Immature natural killer cell (primary cell): ENCODE data around the gene LSM4. TPM values are rescaled to one million over a fixed set of nuclear protein-coding genes. Genes with fewer than 3 reads are reported as not detected.
"Not testable (repeated sequence)": the region's sequence is repeated elsewhere in the genome, so short reads cannot be mapped to it uniquely, and the experiment has no call there.

ENCODE experiments used
- DNase-seq, 3 donors: peaks; one replicate each; pipeline ENCODE4 v3.0.0; 2022; ENCODE audit warnings: mixed read lengths in 1 of 3
- H3K27ac Mint-ChIP-seq, 6 donors: one replicate each; pipeline ENCODE4 v1.8.0; 2020; ENCODE audit warnings: mixed read lengths in 6 of 6, mild to moderate bottlenecking in 5 of 6, inconsistent platforms in 4 of 6, moderate library complexity in 3 of 6
- H3K27me3 Mint-ChIP-seq, 3 donors: one replicate each; pipeline ENCODE4 v1.8.0; 2020 to 2021; ENCODE audit warnings: low read depth in 3 of 3, mild to moderate bottlenecking in 3 of 3, mixed read lengths in 3 of 3, moderate library complexity in 3 of 3, inconsistent platforms in 1 of 3
- H3K36me3 Mint-ChIP-seq, 3 donors: one replicate each; pipeline ENCODE4 v1.8.0; 2020; ENCODE audit warnings: mixed read lengths in 3 of 3, inconsistent platforms in 2 of 3, mild to moderate bottlenecking in 2 of 3
- H3K4me1 Mint-ChIP-seq, 2 donors: one replicate each; pipeline ENCODE4 v1.8.0; 2020; ENCODE audit warnings: inconsistent platforms in 2 of 2, mild to moderate bottlenecking in 2 of 2, mixed read lengths in 2 of 2, moderate library complexity in 1 of 2
- H3K4me3 Mint-ChIP-seq, 5 donors: one replicate each; pipeline ENCODE4 v1.8.0; 2020; ENCODE audit warnings: mild to moderate bottlenecking in 5 of 5, mixed read lengths in 5 of 5, inconsistent platforms in 3 of 5, moderate library complexity in 3 of 5
- H3K9me3 Mint-ChIP-seq, 6 donors: one replicate each; pipeline ENCODE4 v1.8.0; 2020; ENCODE audit warnings: mild to moderate bottlenecking in 6 of 6, mixed read lengths in 6 of 6, inconsistent platforms in 4 of 6, moderate library complexity in 3 of 6
- polyA plus RNA-seq, 3 donors: library from polyadenylated mRNA; unstranded; fragments of 300-500 nt; fragmentation: Illumina TruSeq; gene quantifications; one replicate each; pipeline ENCODE4 v1.2.3, GENCODE V29; 2021

LSM4 gene
- polyA plus RNA-seq, 3 donors from 2014 or later = 128 to 189 (median 178) TPM

DNA sequence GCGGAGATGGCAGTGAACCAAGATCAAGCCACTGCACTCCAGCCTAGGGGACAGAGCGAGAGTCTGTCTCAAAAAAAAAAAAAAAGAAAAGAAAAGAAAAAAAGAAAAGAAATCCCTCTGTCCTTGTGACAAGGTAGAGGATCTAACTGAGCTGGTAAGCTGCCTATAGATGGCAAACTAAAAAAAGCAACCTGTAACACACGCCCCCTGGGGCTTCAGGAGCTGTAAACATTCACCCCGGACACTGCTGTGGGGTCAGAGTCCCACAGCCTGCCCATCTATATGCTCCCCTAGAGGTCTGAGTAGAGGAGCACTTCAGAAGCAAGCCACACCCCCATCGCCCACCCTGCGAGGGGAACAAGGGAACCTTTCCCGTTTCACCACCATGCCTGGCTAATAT lies 13.2 kb upstream of the LSM4 start:
- Mint-ChIP-seq H3K36me3 (no peaks in the 10 kb centered on the region), H3K27ac (no peak overlapping the region), H3K27me3 (peaks cover 0 to 2% (median 1%) of the 10 kb centered on the region in 3 donors), H3K4me3 (no peak overlapping the region), H3K4me1 (peaks cover 8 to 10% of the 10 kb centered on the region in 2 donors), H3K9me3 (no peaks in the 10 kb centered on the region)
- DNase-seq = no peak

DNA sequence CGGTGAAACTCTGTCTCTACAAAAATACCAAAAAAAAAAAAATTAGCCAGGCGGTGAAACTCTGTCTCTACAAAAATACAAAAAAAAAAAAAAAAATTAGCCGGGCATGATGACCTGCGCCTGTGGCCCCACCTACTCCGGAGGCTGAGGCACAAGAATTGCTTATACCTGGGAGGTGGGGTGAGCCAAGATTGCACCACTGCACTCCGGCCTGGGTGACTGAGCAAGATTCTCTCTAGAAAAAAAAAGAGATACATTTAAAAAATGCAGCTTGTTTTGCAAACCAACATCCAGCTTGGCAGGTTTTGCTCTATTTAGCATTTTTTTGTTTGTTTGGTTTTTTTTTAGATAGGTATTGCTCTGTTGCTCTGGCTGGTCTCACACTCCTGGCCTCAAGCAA lies 10.8 kb upstream of the LSM4 start:
- Mint-ChIP-seq H3K36me3 (no peaks in the 10 kb centered on the region), H3K9me3 (no peaks in the 10 kb centered on the region), H3K27ac (no peak overlapping the region), H3K4me3 (no peak overlapping the region), H3K4me1 (peaks cover 5% of the 10 kb centered on the region in 2 donors), H3K27me3 (peaks cover 0 to 2% (median 0%) of the 10 kb centered on the region in 3 donors)
- no peak for DNase-seq

GRCh38 chr19:18332917-18333530 lies 10.1 kb upstream of the LSM4 start:
- H3K27me3 Mint-ChIP-seq = peaks cover 2 to 5% (median 2%) of the 10 kb centered on the region in 3 donors
- no peak overlapping the region for H3K4me3 Mint-ChIP-seq
- H3K9me3 Mint-ChIP-seq = no peaks in the 10 kb centered on the region
- H3K36me3 Mint-ChIP-seq = no peaks in the 10 kb centered on the region
- no peak for DNase-seq
- H3K4me1 Mint-ChIP-seq = peaks cover 9 to 11% of the 10 kb centered on the region in 2 donors
- H3K27ac Mint-ChIP-seq = no peak overlapping the region

GRCh38 chr19:18330868-18331267 lies 8.0 kb upstream of the LSM4 start:
- Mint-ChIP-seq H3K27me3 (peaks cover 2 to 3% (median 2%) of the 10 kb centered on the region in 3 donors), H3K36me3 (no peaks in the 10 kb centered on the region), H3K4me3 (no peak overlapping the region), H3K27ac (no peak overlapping the region), H3K9me3 (no peaks in the 10 kb centered on the region), H3K4me1 (peaks cover 9 to 11% of the 10 kb centered on the region in 2 donors)
- DNase-seq = no peak

DNA sequence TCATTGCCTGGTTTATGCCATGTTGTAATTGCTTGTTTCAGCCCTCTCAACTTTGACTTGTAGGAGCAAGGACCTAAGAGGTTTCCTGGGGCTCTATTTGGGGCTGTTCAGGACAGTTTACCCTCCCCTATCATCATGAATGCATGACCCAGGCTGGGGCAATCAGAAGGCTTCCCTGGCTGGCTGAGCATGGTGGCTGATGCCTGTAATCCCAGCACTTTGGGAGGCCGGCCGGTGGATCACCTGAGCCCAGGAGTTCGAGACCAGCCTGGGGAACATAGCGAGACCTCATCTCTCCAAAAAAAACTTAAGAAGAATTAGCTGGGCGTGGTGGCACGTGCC lies 6.1 kb upstream of the LSM4 start:
- H3K9me3 Mint-ChIP-seq = no peaks in the 10 kb centered on the region
- peak overlapping the region in 3 of 6 donors; percentile 15 to 34 (median 22) for H3K27ac Mint-ChIP-seq
- DNase-seq = no peak
- H3K4me3 Mint-ChIP-seq = peak overlapping the region in 3 of 5 donors; percentile 57 to 71 (median 69)
- H3K4me1 Mint-ChIP-seq = peaks cover 10 to 13% of the 10 kb centered on the region in 2 donors
- peaks cover 2 to 3% (median 2%) of the 10 kb centered on the region in 3 donors for H3K27me3 Mint-ChIP-seq
- H3K36me3 Mint-ChIP-seq = no peaks in the 10 kb centered on the region

DNA sequence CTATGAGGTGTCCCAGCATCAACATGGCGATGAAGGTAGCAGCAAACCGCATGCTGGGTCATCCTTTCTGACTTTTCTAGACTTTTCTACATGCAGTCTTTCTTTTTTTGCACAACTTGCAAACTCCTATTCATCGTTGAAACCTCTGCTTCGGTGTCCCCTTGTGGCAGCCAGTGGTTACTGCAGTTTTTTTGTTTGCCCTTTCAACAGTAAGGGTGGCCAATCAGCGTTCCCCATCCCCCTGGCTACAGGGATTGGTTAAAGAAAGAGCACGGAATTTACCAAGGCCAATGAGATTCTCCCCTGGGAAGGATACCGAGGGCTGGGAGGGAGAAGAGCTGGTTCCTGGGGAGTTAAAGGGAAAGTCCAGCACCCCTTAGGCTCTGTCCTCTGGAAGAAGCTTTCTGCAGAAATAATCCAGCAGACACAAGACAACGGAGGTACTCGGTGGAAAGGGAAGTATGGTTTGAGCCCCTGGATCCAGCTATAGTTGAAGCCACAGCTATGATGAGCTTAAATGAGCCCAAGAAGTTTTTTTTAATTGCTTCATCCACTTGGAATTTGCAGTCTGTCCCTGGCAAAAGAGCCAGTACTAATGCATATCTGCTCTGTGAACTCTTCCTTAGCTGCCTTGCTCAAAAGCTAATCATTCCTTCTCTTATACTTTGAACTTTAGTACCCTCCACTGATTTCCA lies 5.6 kb upstream of the LSM4 start:
- peak; percentile 87 to 90 (median 87) for DNase-seq
- Mint-ChIP-seq H3K36me3 (no peaks in the 10 kb centered on the region), H3K27ac (peak overlapping the region; percentile 15 to 83 (median 34)), H3K9me3 (no peaks in the 10 kb centered on the region), H3K27me3 (peaks cover 2 to 3% (median 2%) of the 10 kb centered on the region in 3 donors), H3K4me1 (peaks cover 15 to 18% of the 10 kb centered on the region in 2 donors), H3K4me3 (peak overlapping the region; percentile 39 to 71 (median 66))

DNA sequence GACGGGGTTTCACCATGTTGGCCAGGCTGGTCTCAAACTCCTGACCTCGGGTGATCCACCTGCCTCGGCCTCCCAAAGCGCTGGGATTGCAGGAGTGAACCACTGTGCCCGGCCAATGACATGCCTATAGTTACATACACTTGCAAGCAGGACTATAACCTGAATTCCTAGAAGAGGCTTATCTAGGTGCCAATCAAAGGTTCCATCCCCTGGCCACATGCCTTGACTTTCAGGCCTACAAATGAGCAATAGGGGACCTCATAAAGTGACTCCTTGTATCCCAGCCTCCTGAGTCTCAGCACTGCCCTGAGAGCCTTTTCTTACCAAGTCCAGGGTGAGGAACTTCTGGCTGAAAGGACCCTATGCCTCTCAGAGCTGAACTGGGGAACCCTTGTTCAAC lies 3.9 kb upstream of the LSM4 start:
- no peak for DNase-seq
- Mint-ChIP-seq H3K4me3 (no peak overlapping the region), H3K27me3 (peaks cover 2 to 11% (median 3%) of the 10 kb centered on the region in 3 donors), H3K9me3 (no peaks in the 10 kb centered on the region), H3K27ac (no peak overlapping the region), H3K4me1 (peaks cover 28 to 33% of the 10 kb centered on the region in 2 donors), H3K36me3 (no peaks in the 10 kb centered on the region)

- Mint-ChIP-seq H3K27me3 (peaks cover 2 to 11% (median 3%) of the 10 kb centered on the region in 3 donors), H3K27ac (peak overlapping the region in 4 of 6 donors; percentile 22 to 99 (median 96)), H3K4me1 (peaks cover 50 to 57% of the 10 kb centered on the region in 2 donors), H3K4me3 (peak overlapping the region in 2 of 5 donors; percentile 85 to 86)
- not testable (repeated sequence) for H3K36me3 Mint-ChIP-seq, DNase-seq, H3K9me3 Mint-ChIP-seq
Observed at GRCh38 chr19:18324373-18324731, 1.5 kb upstream of the LSM4 start.

DNA sequence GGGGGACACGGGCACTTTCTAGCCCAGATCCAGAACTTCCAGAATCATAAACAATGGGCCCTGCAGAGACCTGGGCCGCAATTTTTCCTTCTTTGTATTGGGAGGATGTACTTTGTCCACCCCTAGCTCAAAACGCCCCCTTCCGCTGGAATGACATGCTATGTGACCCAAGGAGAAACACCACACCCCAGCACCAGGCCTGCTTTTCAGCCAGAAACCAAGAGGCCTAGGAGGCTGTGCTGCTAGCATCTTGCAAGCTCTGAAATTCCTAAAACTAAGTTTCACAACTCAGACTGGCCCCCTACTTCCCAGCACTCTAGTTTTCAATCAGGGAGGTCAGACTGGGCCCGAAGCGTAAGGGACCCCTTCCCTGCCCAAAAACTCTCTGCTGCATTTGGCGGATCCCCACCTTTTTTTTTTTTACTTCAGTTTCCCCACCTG lies 538 bp downstream of the LSM4 start:
- peak in 2 of 3 donors; percentile 20 for DNase-seq
- Mint-ChIP-seq H3K4me3 (peak overlapping the region; percentile 85 to 92 (median 89)), H3K36me3 (no peaks in the 10 kb centered on the region), H3K4me1 (peaks cover 58 to 63% of the 10 kb centered on the region in 2 donors), H3K9me3 (no peaks in the 10 kb centered on the region), H3K27me3 (peaks cover 0 to 9% (median 0%) of the 10 kb centered on the region in 3 donors), H3K27ac (peak overlapping the region; percentile 88 to 99 (median 96))

- Mint-ChIP-seq H3K4me1 (peaks cover 58 to 64% of the 10 kb centered on the region in 2 donors), H3K36me3 (no peaks in the 10 kb centered on the region)
- peak in 2 of 3 donors; percentile 20 to 22 for DNase-seq
Observed at GRCh38 chr19:18321734-18322102, 1.2 kb downstream of the LSM4 start.

GRCh38 chr19:18320865-18321733 lies 1.8 kb downstream of the LSM4 start:
- Mint-ChIP-seq H3K4me3 (peak overlapping the region; percentile 85 to 92 (median 89)), H3K27ac (peak overlapping the region; percentile 88 to 99 (median 96)), H3K4me1 (peaks cover 60 to 70% of the 10 kb centered on the region in 2 donors), H3K9me3 (no peaks in the 10 kb centered on the region), H3K36me3 (no peaks in the 10 kb centered on the region), H3K27me3 (peaks cover 0 to 9% (median 0%) of the 10 kb centered on the region in 3 donors)
- no peak for DNase-seq

More at GRCh38 chr19:18321734-18322102, 1.2 kb downstream of the LSM4 start:
- peak overlapping the region; percentile 85 to 92 (median 89) for H3K4me3 Mint-ChIP-seq
- H3K27ac Mint-ChIP-seq = peak overlapping the region; percentile 88 to 99 (median 96)
- H3K9me3 Mint-ChIP-seq = no peaks in the 10 kb centered on the region
- peaks cover 0 to 9% (median 0%) of the 10 kb centered on the region in 3 donors for H3K27me3 Mint-ChIP-seq

GRCh38 chr19:18319591-18320135 lies 3.2 kb downstream of the LSM4 start:
- Mint-ChIP-seq H3K4me1 (peaks cover 64 to 78% of the 10 kb centered on the region in 2 donors), H3K9me3 (no peaks in the 10 kb centered on the region), H3K36me3 (no peaks in the 10 kb centered on the region), H3K27me3 (peaks cover 0 to 9% (median 0%) of the 10 kb centered on the region in 3 donors), H3K4me3 (peak overlapping the region in 4 of 5 donors; percentile 56 to 61 (median 60)), H3K27ac (peak overlapping the region; percentile 72 to 99 (median 86))
- no peak for DNase-seq
